ENCODE data around the gene SLC5A4. TPM values are rescaled to one million over a fixed set of nuclear protein-coding genes. Genes with fewer than 3 reads are reported as not detected.

SLC5A4 gene
- total and polyA plus RNA-seq, 7 donors = 0.03 to 0.45 (median 0.19) TPM; not detected in 4

DNA sequence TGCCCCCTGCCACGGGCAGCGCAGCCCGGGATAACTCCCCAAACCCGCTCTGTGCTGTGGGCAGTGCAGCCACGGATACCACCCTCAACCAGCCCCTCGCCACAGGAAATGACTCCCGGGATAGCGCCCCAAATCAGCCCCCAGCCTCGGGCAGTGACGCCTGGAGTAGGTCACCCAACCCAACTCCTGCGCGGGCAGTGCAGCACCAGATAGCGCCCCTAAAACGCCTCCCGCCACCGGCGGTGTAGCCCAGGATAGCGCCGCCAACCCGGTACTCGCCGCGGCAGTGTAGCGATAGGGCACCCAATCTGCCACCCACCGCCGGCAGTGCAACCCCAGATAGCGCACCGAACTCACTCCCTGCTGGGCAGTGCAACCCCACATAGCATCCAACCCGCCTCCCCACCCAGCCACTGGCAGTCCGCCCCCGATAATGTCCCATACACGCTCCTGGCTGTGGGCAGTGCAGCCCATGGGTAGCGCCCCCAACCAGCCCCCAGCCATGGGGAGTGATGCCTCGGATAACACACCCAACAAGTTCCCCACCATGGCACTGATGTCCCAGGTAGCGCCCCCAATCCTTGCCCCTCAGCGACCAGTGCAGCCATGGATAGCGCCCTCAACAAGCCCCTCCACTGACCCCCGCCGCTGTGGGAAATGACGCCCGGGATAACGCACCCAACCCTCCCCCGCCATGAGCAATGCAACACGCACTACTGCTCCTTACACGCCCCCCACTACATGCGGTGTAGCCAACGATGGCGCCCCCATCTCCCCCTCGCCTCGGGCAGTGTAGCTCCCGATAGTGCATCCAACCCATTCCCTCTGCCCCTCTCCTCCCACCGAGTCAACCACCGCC lies 51.7 kb downstream of the SLC5A4 start:
- Histone ChIP-seq H3K27me3 (ENCODE audit: insufficient read depth in 3 of 3, low read length in 2 of 3) (peaks cover 0 to 24% (median 5%) of the 10 kb centered on the region in 3 donors), H3K4me3 (peak overlapping the region; percentile 1), H3K27ac (no peak overlapping the region), H3K4me1 (no peaks in the 10 kb centered on the region), H3K9me3 (no peaks in the 10 kb centered on the region), H3K36me3 (ENCODE audit: insufficient read depth in 1 of 2, low read depth in 1 of 2) (no peaks in the 10 kb centered on the region)
- TF ChIP-seq CTCF (IDR thresholded peaks at IDR 0.05) = no peak
- ATAC-seq (no peak), DNase-seq (peak in 1 of 2 donors; percentile 38)
- 20 to 43% (median 33%) methylated on average over 45 to 53 of the region's 53 CpGs for WGBS, 3 donors
- intact Hi-C loops (cut with DNase I) = loop anchor here in 1 of 2 donors (10.0 kb wide), 1 partner anchor 229 kb away; no protein-coding TSS in a partner anchor

DNA sequence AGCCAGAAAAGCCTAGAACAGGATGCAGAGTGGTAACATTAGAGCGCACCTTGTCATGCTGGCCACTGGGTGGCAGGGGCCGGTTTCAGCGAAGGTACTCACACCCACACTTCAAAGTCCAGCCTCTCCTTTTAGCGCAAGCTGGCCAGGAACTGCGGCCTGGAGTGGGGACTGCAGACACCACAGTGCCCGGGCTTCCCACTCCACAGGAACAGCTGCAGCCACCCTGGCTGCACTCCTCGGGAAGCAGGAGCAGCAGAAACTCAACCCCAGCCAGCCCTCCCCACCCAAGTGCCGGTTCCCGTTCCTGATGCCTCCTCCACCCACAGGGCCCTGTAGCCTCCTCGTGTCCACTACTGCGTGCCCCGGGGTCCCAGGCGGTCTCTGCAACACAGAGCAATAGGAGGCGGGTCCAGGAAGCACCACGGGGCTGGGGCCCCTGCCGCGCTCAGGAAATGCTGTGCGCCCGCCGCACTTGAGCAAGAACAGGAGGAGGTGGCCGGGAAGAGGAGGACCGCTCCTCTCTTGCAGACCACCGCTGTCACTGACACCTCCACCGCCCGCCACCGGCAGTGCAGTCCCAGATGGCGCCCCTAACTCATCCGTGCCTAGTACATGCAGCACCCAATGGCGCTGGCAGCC lies 52.5 kb downstream of the SLC5A4 start:
- Histone ChIP-seq H3K9me3 (no peaks in the 10 kb centered on the region), H3K36me3 (ENCODE audit: insufficient read depth in 1 of 2, low read depth in 1 of 2) (no peaks in the 10 kb centered on the region), H3K27me3 (ENCODE audit: insufficient read depth in 3 of 3, low read length in 2 of 3) (peaks cover 0 to 25% (median 6%) of the 10 kb centered on the region in 3 donors), H3K4me1 (no peaks in the 10 kb centered on the region), H3K27ac (no peak overlapping the region), H3K4me3 (peak overlapping the region; percentile 1)
- ATAC-seq (peak in 3 of 4 donors; percentile 52 to 75 (median 56)), DNase-seq (no peak)
- intact Hi-C loops (cut with DNase I) = loop anchor here in 1 of 2 donors (10.0 kb wide), 1 partner anchor 228 kb away; no protein-coding TSS in a partner anchor
- TF ChIP-seq CTCF (IDR thresholded peaks at IDR 0.05) = peak; percentile 39
- 2 to 11% (median 7%) methylated on average over 26 to 29 of the region's 29 CpGs for whole genome bisulfite sequencing, 3 donors

- ATAC-seq = no peak
- 28 to 31% (median 29%) methylated on average over 4 of the region's 4 CpGs for WGBS, 3 donors
- DNase-seq = no peak
- Histone ChIP-seq H3K36me3 (ENCODE audit: insufficient read depth in 1 of 2, low read depth in 1 of 2) (no peaks in the 10 kb centered on the region), H3K27ac (no peak overlapping the region), H3K9me3 (no peaks in the 10 kb centered on the region), H3K4me3 (no peak overlapping the region), H3K27me3 (ENCODE audit: insufficient read depth in 3 of 3, low read length in 2 of 3) (peaks cover 0 to 29% (median 6%) of the 10 kb centered on the region in 3 donors), H3K4me1 (no peaks in the 10 kb centered on the region)
- no peak for TF ChIP-seq CTCF (IDR thresholded peaks at IDR 0.05)
- intact Hi-C loops (cut with DNase I) = loop anchor here in 1 of 2 donors (10.0 kb wide), 1 partner anchor 227 kb away; no protein-coding TSS in a partner anchor
Measured at GRCh38 chr22:32202161-32202538, 53.0 kb downstream of the SLC5A4 start.

GRCh38 chr22:32200752-32201151 lies 54.4 kb downstream of the SLC5A4 start:
- DNase-seq = no peak
- Histone ChIP-seq H3K4me3 (no peak overlapping the region), H3K27ac (no peak overlapping the region), H3K4me1 (no peaks in the 10 kb centered on the region), H3K36me3 (ENCODE audit: insufficient read depth in 1 of 2, low read depth in 1 of 2) (no peaks in the 10 kb centered on the region), H3K9me3 (no peaks in the 10 kb centered on the region), H3K27me3 (ENCODE audit: insufficient read depth in 3 of 3, low read length in 2 of 3) (peaks cover 0 to 37% (median 6%) of the 10 kb centered on the region in 3 donors)
- no peak for ATAC-seq
- no peak for TF ChIP-seq CTCF (IDR thresholded peaks at IDR 0.05)
- intact Hi-C loops (cut with DNase I) = loop anchor here in 1 of 2 donors (10.0 kb wide), 1 partner anchor 226 kb away; no protein-coding TSS in a partner anchor
- WGBS, 3 donors = 66 to 71% (median 69%) methylated on average over 10 of the region's 10 CpGs
